Activated CD8-positive, alpha-beta T cell treated with anti-CD3 and anti-CD28 coated beads, Interleukin-2, amount 10 ng/mL, durations not matched to agents 7 days and 5 days (primary cell): ENCODE data around the gene AFAP1. TPM values are rescaled to one million over a fixed set of nuclear protein-coding genes. Genes with fewer than 3 reads are reported as not detected.

Experiments
- ATAC-seq: fragments of 150-1000 bp; cut with Tn5 transposase; one replicate; pipeline ENCODE4 v1.10.0; 2021; ENCODE audit warnings: moderate library complexity
- CTCF ChIA-PET: fragments of 350-600 bp; sonication (Branson Sonifier 250); formaldehyde crosslinking; loops from one replicate; lab custom pipeline; 2021; ENCODE audit warnings: antibody characterized with exemption; lab: Charles Lee
- POLR2A ChIA-PET: fragments of 350-600 bp; sonication (Branson Sonifier 250); formaldehyde crosslinking; loops from one replicate; lab custom pipeline; 2021; ENCODE audit warnings: antibody characterized with exemption; lab: Charles Lee
- DNase-seq: peaks from one replicate; pipeline ENCODE4 v3.0.0-alpha.2; 2020
- H3K27ac Mint-ChIP-seq: one replicate; pipeline ENCODE4 v1.8.0; 2021; ENCODE audit warnings: mild to moderate bottlenecking, mixed read lengths
- H3K27me3 Mint-ChIP-seq: one replicate; pipeline ENCODE4 v1.8.0; 2021; ENCODE audit warnings: low read depth, mixed read lengths
- H3K36me3 Mint-ChIP-seq: one replicate; pipeline ENCODE4 v1.8.0; 2021; ENCODE audit warnings: low read depth, mixed read lengths
- H3K4me1 Mint-ChIP-seq: one replicate; pipeline ENCODE4 v1.8.0; 2021; ENCODE audit warnings: low read depth, mixed read lengths
- H3K4me3 Mint-ChIP-seq: one replicate; pipeline ENCODE4 v1.8.0; 2021; ENCODE audit warnings: mild to moderate bottlenecking, mixed read lengths
- H3K9me3 Mint-ChIP-seq: one replicate; pipeline ENCODE4 v1.8.0; 2022; ENCODE audit warnings: mixed read lengths; ENCODE audit not compliant: insufficient read depth
- total RNA-seq, 2 experiments: library from RNA; stranded (reverse); gene quantifications; one replicate each; pipeline ENCODE4 v1.2.3, GENCODE V29; 2021

The AFAP1 gene
- total RNA-seq, 2 experiments from 2014 or later, result 5.3 to 6.2 TPM

GRCh38 chr4:7741946-7742806, 197.5 kb downstream of the AFAP1 start:
- POLR2A ChIA-PET, result no interaction called here
- no peaks in the 10 kb centered on the region for H3K27me3 Mint-ChIP-seq
- H3K4me1 Mint-ChIP-seq, result no peaks in the 10 kb centered on the region
- no peak for ATAC-seq
- no peak for DNase-seq
- H3K27ac Mint-ChIP-seq, result no peak overlapping the region
- H3K36me3 Mint-ChIP-seq, result no peaks in the 10 kb centered on the region
- H3K4me3 Mint-ChIP-seq, result no peak overlapping the region
- no peaks in the 10 kb centered on the region for H3K9me3 Mint-ChIP-seq
- CTCF ChIA-PET, result no interaction called here

- Mint-ChIP-seq H3K4me1 (no peaks in the 10 kb centered on the region), H3K36me3 (no peaks in the 10 kb centered on the region), H3K27ac (no peak overlapping the region), H3K4me3 (no peak overlapping the region), H3K9me3 (no peaks in the 10 kb centered on the region), H3K27me3 (no peaks in the 10 kb centered on the region)
- CTCF ChIA-PET, result interaction anchor here (1.2 kb wide), 1 partner anchor 61 kb away, joined by 5 read pairs; no protein-coding TSS in a partner anchor
- no peak for DNase-seq
- ATAC-seq, result no peak
- POLR2A ChIA-PET, result no interaction called here
These were observed 198.7 kb downstream of the AFAP1 start for GRCh38 chr4:7740866-7741525.

DNA sequence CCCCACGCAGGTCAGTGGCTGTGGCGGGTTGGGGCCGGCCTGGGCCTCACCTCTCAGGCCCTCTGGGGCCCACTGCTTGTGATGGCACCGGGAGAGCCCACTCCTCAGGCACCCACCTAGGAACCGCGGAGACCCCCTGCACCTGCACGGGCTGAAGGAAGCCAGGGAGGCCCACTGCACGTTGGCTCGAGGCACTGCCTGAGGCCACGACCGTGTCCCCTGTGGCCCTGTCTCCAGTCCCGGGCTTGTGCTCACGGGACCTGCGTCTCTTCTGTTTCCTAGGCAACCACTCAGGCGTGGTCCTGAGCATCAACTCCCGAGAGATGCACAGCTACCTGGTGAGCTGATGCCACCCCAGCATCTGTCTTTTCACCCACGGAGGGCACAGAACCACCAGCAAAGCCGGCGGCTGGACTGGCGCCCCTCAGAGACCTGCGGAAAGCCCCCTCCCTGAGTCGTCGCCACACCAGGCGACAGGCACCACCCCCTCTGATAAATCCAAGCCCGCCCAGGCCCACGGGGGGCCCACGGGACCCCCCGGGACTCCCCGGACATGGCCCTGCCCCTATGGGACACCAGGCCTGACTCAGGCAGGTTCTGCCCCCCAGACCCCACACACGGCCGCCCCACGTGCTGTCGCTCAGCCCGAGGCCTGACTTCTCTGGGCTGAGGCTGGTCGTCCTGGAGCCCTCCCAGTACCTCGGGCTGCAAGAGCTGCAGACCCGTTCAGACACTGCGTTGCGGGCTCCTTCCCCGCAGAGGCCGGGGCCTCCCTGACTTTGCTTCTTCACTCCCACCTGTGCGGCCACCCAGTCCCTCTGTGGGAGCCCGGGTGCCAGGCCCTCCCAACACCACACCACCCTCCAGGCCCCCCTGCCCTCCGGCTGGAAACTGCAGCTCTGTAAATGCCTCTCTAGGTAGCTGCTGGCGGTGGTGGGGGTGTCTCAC, 199.5 kb downstream of the AFAP1 start:
- ChIA-PET POLR2A (no interaction called here), CTCF (interaction anchor here (1.2 kb wide), 1 partner anchor 62 kb away, joined by 5 read pairs; no protein-coding TSS in a partner anchor)
- H3K9me3 Mint-ChIP-seq, result no peaks in the 10 kb centered on the region
- H3K27me3 Mint-ChIP-seq, result no peaks in the 10 kb centered on the region
- H3K4me3 Mint-ChIP-seq, result no peak overlapping the region
- DNase-seq (no peak), ATAC-seq (no peak)
- H3K4me1 Mint-ChIP-seq, result no peaks in the 10 kb centered on the region
- no peaks in the 10 kb centered on the region for H3K36me3 Mint-ChIP-seq
- H3K27ac Mint-ChIP-seq, result no peak overlapping the region

DNA sequence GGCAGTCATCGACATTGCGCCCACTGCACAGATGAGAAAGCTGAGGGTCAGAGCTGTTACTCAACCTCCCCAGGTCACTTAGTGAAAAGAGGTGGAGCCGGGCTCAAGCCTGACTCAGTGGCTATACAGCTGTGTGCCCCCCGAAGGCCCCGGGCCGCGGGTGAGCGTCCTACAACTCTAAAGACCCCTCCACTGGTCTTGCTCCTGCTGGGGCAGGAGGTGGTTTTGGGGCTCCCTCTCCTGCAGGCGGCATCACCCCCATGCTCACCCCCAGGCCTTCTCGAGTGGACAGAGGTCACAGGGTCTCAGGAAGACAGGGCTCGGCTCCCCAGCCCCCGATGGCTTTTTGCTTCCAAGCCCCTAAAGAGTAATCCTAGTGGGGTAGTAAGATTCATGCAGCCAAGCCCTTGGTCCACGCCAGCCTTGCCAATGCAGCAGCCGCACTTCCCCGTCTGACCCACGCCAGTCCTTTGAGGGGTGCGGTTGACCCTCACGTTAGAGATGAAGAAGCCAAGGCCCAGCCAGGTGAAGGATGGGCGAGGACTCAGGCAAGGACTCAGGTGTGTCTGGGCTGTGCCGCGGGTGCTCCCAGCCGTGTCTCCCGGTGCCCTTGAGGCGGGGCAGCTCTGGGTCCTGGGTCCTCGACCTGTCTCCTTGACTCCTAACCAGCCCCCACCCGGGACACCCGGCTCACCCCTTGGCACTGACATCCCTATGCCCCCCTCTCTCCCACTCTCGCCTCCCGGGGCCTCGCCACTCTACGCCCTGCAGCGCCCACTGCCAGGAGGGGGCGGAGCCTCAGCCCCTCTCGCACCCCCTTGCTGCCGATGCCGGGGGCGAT, 200.4 kb downstream of the AFAP1 start:
- ATAC-seq (no peak), DNase-seq (no peak)
- Mint-ChIP-seq H3K36me3 (no peaks in the 10 kb centered on the region), H3K4me3 (no peak overlapping the region), H3K4me1 (no peaks in the 10 kb centered on the region), H3K27me3 (no peaks in the 10 kb centered on the region), H3K9me3 (no peaks in the 10 kb centered on the region), H3K27ac (no peak overlapping the region)
- ChIA-PET CTCF (no interaction called here), POLR2A (no interaction called here)

DNA sequence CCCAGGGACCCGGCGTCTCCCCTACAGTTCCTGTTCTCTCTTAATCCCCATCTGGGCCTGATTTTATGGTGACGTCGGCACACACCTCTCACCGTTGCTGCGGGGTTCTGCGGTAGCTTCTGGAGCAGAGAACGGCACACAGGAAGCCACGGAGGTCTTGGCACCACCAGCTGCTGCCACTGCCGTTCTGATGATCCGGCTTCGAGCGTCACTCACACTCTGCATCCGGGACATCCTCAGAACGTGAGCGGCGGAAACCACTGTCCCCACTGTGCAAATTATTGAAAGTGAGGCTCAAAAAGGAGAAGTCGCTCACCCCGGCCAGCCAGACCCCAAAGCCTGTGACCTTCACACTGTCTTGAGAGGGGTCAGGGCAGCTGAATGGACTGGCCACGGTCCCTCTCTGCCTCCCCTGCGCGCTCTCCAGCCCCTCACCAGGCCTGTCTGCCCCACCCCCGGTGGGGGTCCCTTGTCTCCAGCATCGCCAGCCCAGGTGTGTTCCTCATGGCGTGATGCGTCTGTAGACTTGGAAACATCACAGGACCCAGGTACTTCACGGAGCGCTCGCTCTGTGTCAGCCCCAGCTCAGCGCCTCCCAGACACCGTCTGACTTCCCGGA, 201.1 kb downstream of the AFAP1 start:
- Mint-ChIP-seq H3K9me3 (no peaks in the 10 kb centered on the region), H3K36me3 (no peaks in the 10 kb centered on the region), H3K4me1 (no peaks in the 10 kb centered on the region), H3K27ac (no peak overlapping the region), H3K27me3 (no peaks in the 10 kb centered on the region), H3K4me3 (no peak overlapping the region)
- ATAC-seq (no peak), DNase-seq (no peak)
- CTCF ChIA-PET, result no interaction called here
- POLR2A ChIA-PET, result no interaction called here

- no peaks in the 10 kb centered on the region for H3K4me1 Mint-ChIP-seq
- H3K4me3 Mint-ChIP-seq, result no peak overlapping the region
- ATAC-seq (no peak), DNase-seq (no peak)
- no peaks in the 10 kb centered on the region for H3K27me3 Mint-ChIP-seq
- H3K9me3 Mint-ChIP-seq, result no peaks in the 10 kb centered on the region
- no peak overlapping the region for H3K27ac Mint-ChIP-seq
- ChIA-PET POLR2A (no interaction called here), CTCF (no interaction called here)
- no peaks in the 10 kb centered on the region for H3K36me3 Mint-ChIP-seq
These were observed 201.8 kb downstream of the AFAP1 start for GRCh38 chr4:7737752-7738457.

GRCh38 chr4:7737268-7737645, 202.4 kb downstream of the AFAP1 start:
- no peak for DNase-seq
- Mint-ChIP-seq H3K4me3 (no peak overlapping the region), H3K36me3 (no peaks in the 10 kb centered on the region), H3K9me3 (no peaks in the 10 kb centered on the region), H3K27ac (no peak overlapping the region), H3K27me3 (no peaks in the 10 kb centered on the region), H3K4me1 (no peaks in the 10 kb centered on the region)
- ATAC-seq, result no peak
- POLR2A ChIA-PET, result no interaction called here
- CTCF ChIA-PET, result no interaction called here

DNA sequence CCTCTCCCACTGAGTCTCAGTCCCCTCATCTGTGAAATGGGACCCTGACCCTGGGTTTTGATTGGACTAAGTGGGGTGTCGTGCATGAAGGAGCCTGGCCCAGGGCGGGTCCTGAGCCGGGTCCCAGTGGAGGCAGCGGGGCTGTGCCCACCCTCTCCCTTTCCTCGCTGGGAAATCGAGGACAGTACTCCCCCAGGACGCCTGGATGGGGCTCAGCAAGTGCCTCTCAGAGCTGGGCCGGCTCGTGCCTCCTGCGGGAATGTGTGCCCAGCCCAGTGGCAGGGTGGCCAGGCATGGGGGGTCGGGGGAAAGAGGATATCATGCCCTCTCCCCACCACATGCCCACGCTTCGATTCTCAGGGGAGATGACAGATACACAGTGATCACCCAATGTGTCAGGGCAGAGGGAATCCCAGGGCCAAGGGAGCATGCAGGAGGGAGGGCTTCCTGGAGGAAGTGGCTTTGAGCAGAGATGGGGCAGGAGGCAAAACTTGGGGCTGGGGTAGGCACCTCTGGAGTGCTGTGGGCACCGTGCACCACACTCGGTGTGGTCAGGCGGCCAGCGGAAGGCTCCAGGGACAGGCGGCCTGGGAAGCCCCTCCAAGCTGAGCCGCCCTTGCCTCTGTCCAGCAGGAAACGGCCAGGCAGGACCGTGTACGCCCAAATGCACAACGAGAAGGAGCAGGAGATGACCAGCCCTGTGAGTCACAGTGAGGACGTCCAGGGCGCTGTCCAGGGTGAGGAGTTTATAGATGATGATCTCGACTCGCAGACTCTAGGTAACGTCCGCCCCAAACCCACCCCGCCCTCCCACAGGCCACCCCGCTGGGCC, 203.0 kb downstream of the AFAP1 start:
- no peaks in the 10 kb centered on the region for H3K36me3 Mint-ChIP-seq
- H3K4me3 Mint-ChIP-seq, result no peak overlapping the region
- H3K9me3 Mint-ChIP-seq, result no peaks in the 10 kb centered on the region
- ATAC-seq, result no peak
- no peak for DNase-seq
- H3K27ac Mint-ChIP-seq, result no peak overlapping the region
- H3K27me3 Mint-ChIP-seq, result no peaks in the 10 kb centered on the region
- POLR2A ChIA-PET, result no interaction called here
- CTCF ChIA-PET, result no interaction called here
- no peaks in the 10 kb centered on the region for H3K4me1 Mint-ChIP-seq

- POLR2A ChIA-PET, result no interaction called here
- H3K36me3 Mint-ChIP-seq, result no peaks in the 10 kb centered on the region
- ATAC-seq, result no peak
These were observed 203.7 kb downstream of the AFAP1 start for GRCh38 chr4:7735961-7736360.

DNA sequence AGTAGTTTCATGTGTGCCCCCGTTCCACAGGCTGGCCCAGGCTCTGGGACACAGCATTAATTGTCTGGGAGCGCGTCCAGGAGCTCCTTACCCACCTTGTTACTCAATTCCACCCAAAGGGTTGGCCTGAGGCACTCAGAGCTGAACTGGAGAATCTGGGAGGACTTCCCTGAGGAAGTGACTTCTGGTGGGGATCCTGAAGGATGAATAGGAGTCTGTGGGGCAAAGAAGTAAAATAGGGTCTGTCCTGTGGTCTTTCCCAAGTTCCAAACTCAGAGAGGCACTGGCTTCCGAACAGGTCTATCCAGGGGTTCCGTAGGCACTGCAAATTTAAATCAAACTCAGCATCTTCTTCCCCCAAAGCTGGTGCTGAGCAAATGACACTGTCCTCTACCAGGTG, 204.3 kb downstream of the AFAP1 start:
- ATAC-seq (no peak), DNase-seq (no peak)
- no peak overlapping the region for H3K27ac Mint-ChIP-seq
- ChIA-PET CTCF (no interaction called here), POLR2A (no interaction called here)
- H3K4me3 Mint-ChIP-seq, result no peak overlapping the region
- no peaks in the 10 kb centered on the region for H3K27me3 Mint-ChIP-seq
- no peaks in the 10 kb centered on the region for H3K4me1 Mint-ChIP-seq
- H3K36me3 Mint-ChIP-seq, result no peaks in the 10 kb centered on the region
- no peaks in the 10 kb centered on the region for H3K9me3 Mint-ChIP-seq

More at GRCh38 chr4:7735961-7736360, 203.7 kb downstream of the AFAP1 start:
- no peak overlapping the region for H3K4me3 Mint-ChIP-seq
- no peaks in the 10 kb centered on the region for H3K27me3 Mint-ChIP-seq
- no peaks in the 10 kb centered on the region for H3K9me3 Mint-ChIP-seq
- DNase-seq, result no peak
- no peaks in the 10 kb centered on the region for H3K4me1 Mint-ChIP-seq
- no peak overlapping the region for H3K27ac Mint-ChIP-seq
- CTCF ChIA-PET, result no interaction called here
